GM19035 (cell line): ENCODE measurements around the gene KSR1.

ENCODE experiments used
- ATAC-seq: cut with Tn5 transposase; IDR thresholded peaks from one replicate; pipeline ENCODE4 v1.9.1; 2021; ENCODE audit not compliant: unreplicated experiment

KSR1 gene

GRCh38 chr17:27603421-27603770 lies 147.1 kb downstream of the KSR1 start:
- no peak for ATAC-seq

- no peak for ATAC-seq
Observed at GRCh38 chr17:27603880-27604794, 147.9 kb downstream of the KSR1 start.

GRCh38 chr17:27605409-27605808 lies 149.2 kb downstream of the KSR1 start:
- no peak for ATAC-seq

- no peak for ATAC-seq
Observed at GRCh38 chr17:27607521-27608091, 151.4 kb downstream of the KSR1 start.

- ATAC-seq, result no peak
Observed at GRCh38 chr17:27608328-27609230, 152.3 kb downstream of the KSR1 start.

GRCh38 chr17:27609611-27610303 lies 153.5 kb downstream of the KSR1 start:
- no peak for ATAC-seq

GRCh38 chr17:27610304-27610677 lies 154.0 kb downstream of the KSR1 start:
- no peak for ATAC-seq

GRCh38 chr17:27612160-27612770 lies 156.0 kb downstream of the KSR1 start:
- no peak for ATAC-seq

- no peak for ATAC-seq
Observed at GRCh38 chr17:27613433-27613832, 157.2 kb downstream of the KSR1 start.

GRCh38 chr17:27615121-27615520 lies 158.9 kb downstream of the KSR1 start:
- ATAC-seq, result no peak

- no peak for ATAC-seq
Observed at GRCh38 chr17:27616414-27616813, 160.2 kb downstream of the KSR1 start.

GRCh38 chr17:27618417-27618816 lies 162.2 kb downstream of the KSR1 start:
- ATAC-seq, result no peak

- ATAC-seq, result no peak
Observed at GRCh38 chr17:27620721-27621120, 164.5 kb downstream of the KSR1 start.

- no peak for ATAC-seq
Observed at GRCh38 chr17:27621536-27621935, 165.3 kb downstream of the KSR1 start.

- ATAC-seq, result no peak
Observed at GRCh38 chr17:27621942-27622559, 165.8 kb downstream of the KSR1 start.

- ATAC-seq, result no peak
Observed at GRCh38 chr17:27622986-27623385, 166.7 kb downstream of the KSR1 start.

GRCh38 chr17:27623614-27624013 lies 167.4 kb downstream of the KSR1 start:
- no peak for ATAC-seq

- ATAC-seq, result no peak
Observed at GRCh38 chr17:27624539-27624938, 168.3 kb downstream of the KSR1 start.

GRCh38 chr17:27625856-27626255 lies 169.6 kb downstream of the KSR1 start:
- no peak for ATAC-seq

GRCh38 chr17:27627514-27627913 lies 171.3 kb downstream of the KSR1 start:
- ATAC-seq, result no peak
